COLO668 (cell line): ENCODE data around the gene KMT5B.
"Not testable (repeated sequence)": the region's sequence is repeated elsewhere in the genome, so short reads cannot be mapped to it uniquely, and the experiment has no call there.

Experiments used
- DNase-seq: peaks from one replicate; lab custom pipeline; 2025; ENCODE audit not compliant: unreplicated experiment; lab: John Stamatoyannopoulos, UW

The KMT5B gene

DNA sequence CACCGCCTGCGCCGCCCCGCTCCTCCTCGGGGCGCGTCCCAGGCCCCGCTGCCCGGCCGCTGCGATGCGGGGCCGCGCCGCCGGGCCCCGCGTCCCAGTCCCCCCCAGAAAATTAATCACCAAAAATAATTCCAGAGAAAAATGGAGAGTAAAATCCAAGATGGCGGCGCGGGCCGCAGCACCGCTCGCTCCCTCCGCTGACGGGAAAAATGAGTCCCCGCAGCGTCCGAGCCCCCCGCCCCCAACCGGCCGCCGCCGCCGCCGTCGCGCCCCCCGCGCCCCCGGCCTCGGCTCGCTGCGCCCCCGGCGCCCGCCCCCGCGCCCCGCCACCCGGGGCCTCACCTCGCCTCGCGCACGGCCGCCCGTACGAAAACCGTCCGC, at the start of gene KMT5B:
KMT5B (minus strand) TSS at position 162 of the 381 bp plus-strand sequence. CDS start 23,220 bp downstream, outside the sequence.
- DNase-seq = peak; percentile 79

DNA sequence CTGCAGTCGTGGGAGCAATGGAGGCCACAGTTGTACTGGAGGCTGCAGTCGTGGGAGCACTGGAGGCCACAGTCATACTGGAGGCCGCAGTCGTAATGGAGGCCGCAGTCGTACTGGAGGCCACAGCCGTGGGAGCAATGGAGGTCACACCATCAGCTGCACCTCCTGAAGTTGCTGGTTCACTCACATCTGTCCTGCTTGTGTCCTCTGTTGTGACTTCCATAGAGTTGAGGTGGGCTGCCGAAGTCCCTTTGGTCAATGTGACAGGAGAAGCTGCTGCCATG, 49.4 kb upstream of the KMT5B start:
- DNase-seq = no peak

DNA sequence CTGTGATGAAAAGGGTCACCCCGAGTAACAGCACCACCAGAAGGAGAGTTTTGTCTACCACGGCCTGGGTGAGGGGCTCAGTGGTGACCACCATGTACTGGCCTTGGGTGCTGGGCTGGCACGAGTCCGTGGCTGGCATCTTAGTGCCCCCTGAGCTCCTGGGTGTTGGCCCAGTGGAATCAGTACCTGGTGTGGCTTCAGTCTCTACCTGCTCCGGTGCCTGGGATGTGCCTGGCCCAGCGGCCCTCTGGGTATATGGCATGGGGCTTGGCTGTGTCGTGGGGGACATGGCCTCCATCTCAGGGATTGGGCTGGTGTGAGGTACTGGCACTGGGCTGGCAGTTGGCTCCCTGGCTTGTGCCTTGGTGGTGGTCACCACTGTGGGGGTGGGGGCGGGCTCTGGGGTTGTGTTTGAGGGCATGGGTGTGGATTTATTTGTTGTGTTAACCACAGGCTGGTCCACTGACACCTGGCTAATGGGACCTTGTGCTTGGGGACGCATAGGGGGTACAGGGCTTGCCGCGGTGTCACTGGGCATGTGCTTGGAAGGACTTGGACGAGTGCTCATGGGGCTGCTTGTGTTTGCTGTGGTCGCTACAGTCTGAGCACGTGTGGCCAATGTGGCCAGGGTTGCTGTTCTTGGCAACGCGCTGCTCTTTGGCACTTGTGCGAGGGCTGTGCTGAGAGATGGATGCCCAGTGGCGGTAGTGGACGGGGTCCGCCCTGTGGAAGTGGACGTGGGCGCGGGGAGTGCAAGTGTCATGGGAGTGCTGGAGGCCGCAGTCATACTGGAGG, 48.9 kb upstream of the KMT5B start:
- DNase-seq = no peak

DNA sequence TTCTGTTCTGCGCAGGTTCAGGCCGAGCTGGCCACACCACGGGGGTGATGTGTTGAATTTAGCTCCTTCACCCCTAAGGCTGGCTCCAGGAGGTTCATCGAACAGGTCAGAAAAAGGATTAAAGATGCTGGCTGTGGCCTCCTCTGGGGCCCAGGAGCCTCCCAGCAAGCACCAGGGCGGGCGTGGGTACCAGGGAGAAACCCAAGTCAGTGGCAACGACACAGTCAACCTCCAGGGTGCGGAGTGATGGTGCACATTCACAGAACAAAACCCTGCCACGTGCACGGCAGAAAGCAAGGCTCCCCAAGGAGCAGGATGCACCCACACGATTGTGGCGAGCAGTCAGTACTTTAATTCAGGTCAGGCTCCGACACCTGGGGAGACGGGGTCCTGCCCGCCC, 47.9 kb upstream of the KMT5B start:
- no peak for DNase-seq

DNA sequence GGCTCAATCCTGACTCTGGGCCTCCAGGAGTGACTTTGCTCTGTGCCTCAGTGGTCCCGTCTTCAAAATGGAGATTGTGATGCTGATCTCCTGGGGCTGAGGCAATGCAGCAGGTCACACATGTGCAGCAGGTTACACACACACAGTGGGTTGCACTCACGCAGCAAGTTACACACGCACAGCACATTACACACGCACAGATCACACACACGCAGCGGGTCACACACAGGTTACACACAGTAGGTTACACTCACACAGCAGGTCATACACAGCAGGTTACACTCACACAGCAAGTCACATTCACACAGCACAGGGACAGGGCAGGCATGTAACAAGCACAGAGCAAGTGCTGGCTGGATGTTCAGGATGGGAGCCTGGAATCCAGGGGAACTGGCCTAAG, 47.4 kb upstream of the KMT5B start:
- no peak for DNase-seq

DNA sequence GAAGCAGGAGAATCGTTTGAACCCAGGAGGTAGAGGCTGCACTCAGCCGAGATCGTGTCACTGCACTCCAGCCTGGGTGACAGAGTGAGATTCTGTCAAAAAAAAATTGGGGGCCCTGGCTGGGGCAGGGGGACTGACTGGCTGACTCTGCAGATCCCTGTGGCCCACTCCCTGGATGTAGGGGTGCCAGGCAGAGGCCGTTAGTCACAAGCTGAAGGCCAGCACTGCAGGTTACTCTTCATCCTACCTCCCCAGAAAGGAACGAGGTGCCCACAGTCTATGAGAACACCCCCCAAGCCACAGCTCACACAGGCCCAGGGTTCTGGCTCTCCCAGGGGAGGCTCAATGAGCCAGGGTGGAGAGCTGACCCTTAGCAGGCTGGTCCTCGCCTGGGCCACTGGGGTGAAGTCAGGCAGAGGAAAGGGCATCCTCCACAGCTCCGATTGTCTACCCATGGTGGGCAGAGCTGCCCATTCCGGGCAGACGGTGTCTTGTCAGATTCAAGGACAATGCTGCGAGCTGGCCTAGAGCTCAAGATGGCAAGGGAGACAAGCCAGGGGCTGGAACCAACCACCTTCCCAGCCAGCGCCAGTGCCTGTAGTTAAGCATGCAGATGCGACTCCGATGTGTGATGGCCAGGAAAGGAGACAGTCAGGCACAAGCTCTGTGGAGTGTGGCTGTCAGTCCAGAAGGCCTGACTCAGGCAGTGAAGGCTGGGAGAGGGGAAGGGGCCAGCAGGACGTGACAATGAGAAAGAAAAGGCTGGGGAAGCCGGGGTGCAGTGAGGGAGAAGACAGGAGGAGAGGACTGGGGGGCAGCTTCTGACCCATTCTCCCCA, 46.2 kb upstream of the KMT5B start:
- DNase-seq = no peak

DNA sequence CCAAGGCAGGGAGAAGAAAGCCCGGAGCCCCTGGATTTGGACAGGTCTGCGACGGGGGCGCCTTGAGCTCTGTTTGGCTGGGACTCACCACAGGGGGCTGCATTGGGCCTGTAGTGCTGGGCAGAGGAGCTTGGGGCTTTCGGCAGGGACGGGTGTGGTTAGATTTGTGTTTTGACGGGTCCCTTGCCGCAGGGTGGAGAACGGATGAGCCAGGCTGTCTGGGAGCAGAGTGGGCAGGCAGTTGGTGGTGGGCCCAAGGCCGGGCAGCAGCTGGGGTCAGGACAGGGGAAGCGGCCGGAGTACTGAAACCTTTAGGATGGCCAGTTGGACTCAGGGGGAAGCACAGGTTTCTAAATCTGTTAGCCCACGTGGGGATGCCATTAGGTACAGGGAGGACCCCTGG, 45.3 kb upstream of the KMT5B start:
- no peak for DNase-seq

DNA sequence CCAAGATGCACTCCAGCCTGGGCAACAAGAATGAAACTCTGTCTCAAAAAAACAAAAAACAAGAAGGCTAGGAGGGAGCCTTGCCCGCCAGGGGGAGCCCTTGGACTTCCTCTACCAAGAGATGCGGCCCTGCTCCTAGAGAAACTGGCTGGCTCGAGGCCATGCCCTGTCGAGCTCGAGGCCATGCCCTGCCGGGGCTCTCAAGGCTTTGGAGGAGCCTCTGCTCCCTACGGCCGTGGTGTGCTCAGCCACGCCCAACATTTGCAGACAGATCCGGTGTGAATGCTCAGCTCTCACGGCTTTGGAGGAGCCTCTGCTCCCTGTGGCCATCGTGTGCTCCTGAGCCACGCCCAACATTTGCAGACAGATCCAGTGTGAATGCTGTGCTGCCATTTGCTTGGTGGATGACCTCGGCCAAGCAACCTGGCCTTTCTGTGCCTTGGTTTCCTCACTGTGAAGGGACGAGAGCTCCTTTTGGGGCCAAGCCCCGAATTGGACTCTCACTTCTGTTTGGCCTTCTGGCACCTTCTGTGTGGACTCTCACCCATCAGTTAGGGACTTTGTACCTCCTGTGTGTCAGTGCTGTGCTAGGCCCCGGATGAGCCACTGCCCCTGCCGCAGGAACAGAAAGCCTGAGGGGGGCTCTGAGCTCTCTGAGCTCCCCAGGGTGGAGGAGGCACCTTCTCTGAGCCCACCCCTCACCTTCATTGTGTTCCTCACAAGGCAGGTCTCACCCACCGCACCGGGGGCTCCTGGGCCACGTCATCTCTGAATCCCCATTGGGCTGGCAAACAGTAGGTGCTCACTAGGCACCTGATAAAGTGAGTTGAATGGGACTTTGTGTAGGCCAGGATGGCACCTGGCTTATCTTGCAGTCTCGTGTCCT, 44.6 kb upstream of the KMT5B start:
- DNase-seq = peak; percentile 90

DNA sequence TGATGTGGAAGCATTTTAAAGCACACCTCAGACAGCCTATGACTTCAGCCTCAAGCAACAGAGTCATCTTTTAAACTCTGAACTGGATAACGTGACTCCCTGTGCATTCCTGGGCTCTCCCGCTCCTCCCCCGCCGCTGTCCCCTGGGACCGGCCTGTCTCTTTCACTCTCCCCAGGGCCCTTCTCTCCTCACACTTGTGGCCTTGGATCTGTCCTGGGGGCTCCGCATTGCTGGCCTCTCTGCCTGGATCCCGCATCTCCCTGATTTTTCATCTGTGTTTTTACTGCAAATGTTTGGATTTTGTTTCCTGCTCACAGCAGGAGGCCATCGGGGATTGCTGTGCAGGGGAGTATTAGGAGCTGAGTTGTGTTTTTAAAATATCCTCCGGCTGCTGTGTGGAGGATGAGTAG, 43.2 kb upstream of the KMT5B start:
- DNase-seq = no peak

DNA sequence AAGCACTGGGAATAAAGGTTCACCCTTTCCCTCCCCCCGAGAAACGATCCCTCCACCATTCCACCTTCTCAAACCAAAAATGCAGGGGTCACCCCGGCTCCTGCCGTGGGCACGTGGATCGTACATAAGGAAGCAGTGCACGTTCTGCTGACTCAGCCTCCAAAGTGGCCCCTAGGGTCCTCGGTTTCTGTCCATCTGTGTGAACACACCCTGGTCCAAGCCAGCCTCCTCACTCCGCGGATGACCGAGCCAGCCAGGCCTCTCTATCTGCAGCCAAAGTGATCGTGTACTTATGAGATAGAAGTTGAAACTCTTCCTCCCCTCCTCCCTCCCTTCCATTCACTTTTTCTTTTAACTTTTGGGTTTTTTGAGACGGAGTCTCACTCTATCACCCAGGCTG, 42.4 kb upstream of the KMT5B start:
- no peak for DNase-seq

DNA sequence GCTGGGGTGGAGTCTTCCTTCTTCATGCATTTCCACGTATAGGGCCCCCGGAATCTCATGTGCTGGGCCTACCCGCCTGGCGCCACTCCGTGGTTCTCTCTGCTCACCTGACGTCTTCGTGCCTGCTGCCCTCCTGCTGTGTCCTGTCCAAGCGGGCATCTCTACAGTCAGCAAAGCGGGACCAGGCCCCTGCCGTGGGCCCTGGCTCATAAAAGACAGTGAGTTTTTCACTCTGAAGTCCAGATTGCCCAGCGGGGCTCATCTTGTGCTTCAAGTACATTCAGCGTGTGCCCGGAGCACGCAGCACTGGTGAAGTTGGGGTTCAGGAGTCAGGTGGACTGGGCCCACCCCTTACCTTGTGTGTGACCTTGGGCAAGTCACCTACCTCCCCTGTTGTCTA, 41.3 kb upstream of the KMT5B start:
- no peak for DNase-seq

DNA sequence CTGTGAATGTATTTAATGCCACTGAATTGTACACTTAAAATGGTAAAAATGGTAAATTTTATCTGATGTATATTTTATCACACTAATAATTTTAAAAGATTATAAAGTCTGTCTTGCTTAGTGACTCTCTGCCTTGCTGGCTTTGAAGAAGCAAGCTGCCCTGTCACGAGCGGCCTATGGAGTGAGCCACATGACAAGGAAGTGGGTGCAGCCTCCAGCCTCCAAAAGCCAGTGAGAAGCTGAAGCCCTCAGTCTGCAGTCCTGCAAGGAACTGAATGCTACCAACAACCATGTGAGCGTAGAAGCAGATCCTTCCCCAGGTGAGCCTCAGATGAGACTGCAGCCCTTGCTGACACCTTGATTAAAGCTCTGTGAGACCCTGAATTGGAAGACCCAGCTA, 38.7 kb upstream of the KMT5B start:
- DNase-seq = no peak

DNA sequence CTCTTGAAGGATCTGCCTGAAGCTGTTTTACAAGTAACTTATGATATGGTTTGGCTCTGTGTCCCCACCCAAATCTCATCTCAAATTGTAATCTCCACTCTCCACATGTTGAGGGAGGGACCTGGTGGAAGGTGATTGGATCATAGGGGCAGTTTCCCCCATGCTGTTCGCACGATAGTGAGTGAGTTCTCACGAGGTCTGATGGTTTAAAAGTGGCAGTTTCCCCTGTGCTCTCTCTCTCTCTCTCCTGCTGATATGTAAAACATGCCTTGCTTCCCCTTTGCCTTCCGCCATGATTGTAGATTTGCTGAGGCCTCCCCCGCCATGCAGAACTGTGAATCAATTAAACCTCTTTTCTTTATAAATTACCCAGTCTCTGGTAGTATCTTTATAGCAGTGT, 31.8 kb upstream of the KMT5B start:
- not testable (repeated sequence) for DNase-seq

DNA sequence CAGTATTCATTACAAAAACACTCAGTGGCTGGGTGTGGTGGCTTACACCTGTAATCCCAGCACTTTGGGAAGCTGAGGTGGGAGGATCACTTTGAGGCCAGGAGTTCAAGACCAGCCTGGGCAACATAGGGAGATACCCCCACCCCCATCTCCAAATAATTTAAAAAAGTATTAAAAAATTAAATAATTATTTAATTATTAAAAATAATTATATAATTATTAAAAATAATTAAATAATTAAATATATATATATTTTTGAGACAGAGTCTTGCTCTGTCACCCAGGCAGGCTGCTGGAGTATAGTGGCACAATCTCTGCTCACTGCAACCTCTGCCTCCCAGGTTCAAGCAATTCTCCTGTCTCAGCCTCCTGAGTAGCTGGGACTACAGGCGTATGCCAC, 30.8 kb upstream of the KMT5B start:
- DNase-seq = not testable (repeated sequence)

DNA sequence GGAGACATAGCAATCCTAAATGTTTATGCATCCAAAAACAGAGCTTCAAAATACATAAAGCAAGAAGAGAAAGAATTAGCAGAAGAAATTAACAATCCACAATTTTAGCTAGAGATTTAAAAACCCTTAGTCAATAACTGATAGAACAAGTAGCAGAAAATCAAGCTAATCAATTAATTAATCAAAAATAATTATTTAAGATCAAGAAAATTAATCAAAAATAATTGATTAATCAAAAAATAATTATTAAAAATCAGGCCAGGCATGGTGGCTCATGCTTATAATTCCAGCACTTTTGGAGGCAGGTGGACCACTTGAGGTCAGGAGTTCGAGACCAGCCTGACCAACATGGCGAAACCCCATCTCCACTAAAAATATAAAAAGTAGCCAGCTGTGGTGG, 29.5 kb upstream of the KMT5B start:
- no peak for DNase-seq

DNA sequence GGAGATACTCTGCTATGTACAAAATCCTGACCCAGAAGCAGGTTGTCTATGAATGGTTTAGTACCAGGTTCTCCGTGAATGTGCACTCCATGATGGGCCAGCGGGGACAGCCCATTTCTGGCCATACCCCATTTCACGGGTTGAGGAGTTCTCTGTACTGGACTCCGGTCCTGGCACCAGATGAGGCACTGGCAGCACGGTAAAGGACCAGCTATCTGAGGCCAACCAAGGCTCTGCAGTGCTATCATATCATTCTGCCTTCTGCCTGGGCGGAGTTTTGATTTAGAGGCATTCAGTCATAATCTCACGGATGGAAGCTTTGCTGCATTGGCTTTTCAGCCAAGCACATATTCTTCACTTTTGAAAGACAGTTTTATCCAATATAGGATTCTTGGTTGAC, 18.5 kb upstream of the KMT5B start:
- no peak for DNase-seq

DNA sequence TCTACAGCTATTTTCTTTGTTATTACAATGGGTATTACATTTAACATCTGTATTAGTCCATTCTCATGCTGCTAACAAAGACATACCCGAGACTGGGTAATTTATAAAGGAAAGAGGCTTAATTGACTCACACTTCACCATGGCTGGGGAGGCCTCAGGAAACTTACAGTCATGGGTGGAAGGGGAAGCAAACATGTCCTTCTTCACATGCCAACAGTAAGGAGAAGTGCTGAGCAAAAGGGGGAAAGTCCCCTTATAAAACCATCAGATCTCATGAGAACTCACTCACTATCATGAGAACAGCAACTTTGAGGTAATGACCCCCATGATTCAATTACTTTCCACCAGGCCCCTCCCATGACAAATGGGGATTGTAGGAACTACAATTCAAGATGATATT, 16.5 kb upstream of the KMT5B start:
- no peak for DNase-seq

DNA sequence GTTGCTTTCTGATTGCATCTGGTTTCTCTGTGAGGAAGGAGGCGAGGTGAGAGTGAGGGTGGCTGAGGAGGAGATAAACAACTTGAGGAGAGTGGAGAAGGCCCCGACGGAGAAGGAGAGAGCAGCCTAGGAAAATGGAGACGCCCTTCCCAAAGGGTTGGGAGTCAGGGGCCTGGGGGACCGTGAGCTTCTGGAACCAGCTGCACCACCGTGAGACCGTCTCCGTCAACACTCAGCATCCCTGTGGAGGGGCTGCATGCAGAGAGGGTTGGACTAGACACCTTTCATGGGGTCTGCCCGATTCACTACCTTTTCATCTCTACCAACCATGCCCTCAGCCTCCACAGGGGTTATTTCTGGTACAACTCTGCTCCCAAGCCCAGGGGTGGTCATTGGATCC, 13.3 kb upstream of the KMT5B start:
- no peak for DNase-seq

DNA sequence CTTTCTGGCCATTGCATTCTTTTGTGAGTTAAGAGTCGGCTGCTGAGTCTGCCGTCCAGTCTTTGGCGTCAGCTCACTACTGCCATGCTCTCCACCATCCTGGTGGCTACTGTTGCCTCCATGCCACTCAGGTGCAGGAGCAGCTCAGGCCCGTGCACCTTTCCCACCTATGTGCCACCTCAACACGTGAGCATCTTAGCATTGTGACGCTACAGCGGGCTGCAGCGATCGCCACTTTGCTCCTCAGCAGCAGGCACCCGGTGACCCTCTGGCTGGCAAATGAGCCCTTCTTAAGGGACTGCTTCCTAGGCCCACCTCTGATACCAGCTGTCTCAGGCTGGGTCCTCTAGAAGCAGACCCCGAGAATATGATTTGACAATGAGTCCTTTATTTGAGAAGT, 11.5 kb upstream of the KMT5B start:
- no peak for DNase-seq

DNA sequence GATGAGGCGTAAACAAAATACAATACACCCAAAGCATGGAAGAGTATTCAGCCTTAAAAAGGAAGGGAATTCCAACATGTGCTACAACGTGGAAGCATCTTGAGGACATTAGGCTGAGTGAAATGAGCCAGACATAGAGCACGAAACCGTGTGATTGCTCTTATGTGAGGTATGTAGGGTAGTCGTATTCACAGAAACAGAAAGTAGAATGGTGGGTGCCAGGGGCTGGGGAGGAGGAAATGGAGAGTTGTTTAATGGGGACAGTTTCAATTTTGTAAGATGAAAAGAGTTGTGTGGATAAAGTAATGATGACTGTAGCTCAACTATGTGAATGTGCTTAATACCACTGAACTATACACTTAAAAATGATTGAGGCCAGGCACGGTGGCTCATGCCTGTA, 10.2 kb upstream of the KMT5B start:
- no peak for DNase-seq

DNA sequence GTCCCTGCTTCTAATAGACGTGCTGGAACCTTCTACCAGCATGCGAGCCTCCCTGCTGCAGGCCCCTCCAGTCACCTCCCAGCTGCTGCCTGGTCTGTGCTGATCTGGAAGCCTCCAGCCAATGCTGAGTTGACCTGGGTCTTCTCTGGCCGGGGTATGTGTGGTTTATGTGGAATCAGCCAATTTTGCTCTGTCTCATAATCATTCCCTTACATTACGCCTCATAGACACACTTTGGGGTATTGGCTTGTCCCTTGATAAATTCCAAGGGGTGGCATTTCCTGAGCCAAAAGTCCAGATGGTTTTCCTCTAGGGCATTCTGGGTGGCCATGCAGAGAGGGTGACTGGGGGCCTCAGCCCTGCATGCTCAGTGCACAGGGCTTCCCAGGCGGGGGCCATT, 8.3 kb upstream of the KMT5B start:
- no peak for DNase-seq
